ENCODE data around the gene HABP4.

Gene HABP4

GRCh38 chr9:96467784-96468183 lies 17.8 kb downstream of the HABP4 start:
- no peak for DNase-seq (ENCODE audit: low read depth in 2 of 2, low spot score in 1 of 2)

- DNase-seq (ENCODE audit: low read depth in 2 of 2, low spot score in 1 of 2) = no peak
Observed at GRCh38 chr9:96476013-96476412, 26.0 kb downstream of the HABP4 start.

GRCh38 chr9:96476591-96476990 lies 26.6 kb downstream of the HABP4 start:
- no peak for DNase-seq (ENCODE audit: low read depth in 2 of 2, low spot score in 1 of 2)

GRCh38 chr9:96478829-96479371 lies 28.9 kb downstream of the HABP4 start:
- DNase-seq (ENCODE audit: low read depth in 2 of 2, low spot score in 1 of 2) = no peak

GRCh38 chr9:96480736-96481135 lies 30.8 kb downstream of the HABP4 start:
- DNase-seq (ENCODE audit: low read depth in 2 of 2, low spot score in 1 of 2) = no peak

GRCh38 chr9:96482476-96482875 lies 32.5 kb downstream of the HABP4 start:
- DNase-seq (ENCODE audit: low read depth in 2 of 2, low spot score in 1 of 2) = no peak

- no peak for DNase-seq (ENCODE audit: low read depth in 2 of 2, low spot score in 1 of 2)
Observed at GRCh38 chr9:96483197-96483596, 33.2 kb downstream of the HABP4 start.

- DNase-seq (ENCODE audit: low read depth in 2 of 2, low spot score in 1 of 2) = no peak
Observed at GRCh38 chr9:96483733-96484390, 33.9 kb downstream of the HABP4 start.

GRCh38 chr9:96484521-96484931 lies 34.6 kb downstream of the HABP4 start:
- DNase-seq (ENCODE audit: low read depth in 2 of 2, low spot score in 1 of 2) = no peak

- no peak for DNase-seq (ENCODE audit: low read depth in 2 of 2, low spot score in 1 of 2)
Observed at GRCh38 chr9:96485280-96485679, 35.3 kb downstream of the HABP4 start.

GRCh38 chr9:96486386-96487028 lies 36.5 kb downstream of the HABP4 start:
- DNase-seq (ENCODE audit: low read depth in 2 of 2, low spot score in 1 of 2) = no peak

GRCh38 chr9:96487029-96487396 lies 37.0 kb downstream of the HABP4 start:
- DNase-seq (ENCODE audit: low read depth in 2 of 2, low spot score in 1 of 2) = no peak

- no peak for DNase-seq (ENCODE audit: low read depth in 2 of 2, low spot score in 1 of 2)
Observed at GRCh38 chr9:96487949-96488348, 38.0 kb downstream of the HABP4 start.

- DNase-seq (ENCODE audit: low read depth in 2 of 2, low spot score in 1 of 2) = no peak
Observed at GRCh38 chr9:96489482-96489979, 39.6 kb downstream of the HABP4 start.

- DNase-seq (ENCODE audit: low read depth in 2 of 2, low spot score in 1 of 2) = no peak
Observed at GRCh38 chr9:96490534-96491078, 40.6 kb downstream of the HABP4 start.

- DNase-seq (ENCODE audit: low read depth in 2 of 2, low spot score in 1 of 2) = no peak
Observed at GRCh38 chr9:96491079-96491879, 41.3 kb downstream of the HABP4 start.

- DNase-seq (ENCODE audit: low read depth in 2 of 2, low spot score in 1 of 2) = no peak
Observed at GRCh38 chr9:96491880-96492525, 42.0 kb downstream of the HABP4 start.

- DNase-seq (ENCODE audit: low read depth in 2 of 2, low spot score in 1 of 2) = no peak
Observed at GRCh38 chr9:96492993-96493531, 43.1 kb downstream of the HABP4 start.

- DNase-seq (ENCODE audit: low read depth in 2 of 2, low spot score in 1 of 2) = no peak
Observed at GRCh38 chr9:96493757-96494156, 43.8 kb downstream of the HABP4 start.

- DNase-seq (ENCODE audit: low read depth in 2 of 2, low spot score in 1 of 2) = no peak
Observed at GRCh38 chr9:96494215-96494800, 44.3 kb downstream of the HABP4 start.
